Cardiac septum (tissue), 1 donor: Measurements from ENCODE around the gene PPP6R3. TPM values are rescaled to one million over a fixed set of nuclear protein-coding genes. Genes with fewer than 3 reads are reported as not detected.

Source experiments
- DNase-seq: peaks from one replicate; pipeline ENCODE4 v3.0.0-alpha.2; 2020; ENCODE audit warnings: low spot score
- intact Hi-C: fragments of 100-400 bp; cut with DNase I; formaldehyde crosslinking; loops from one replicate; pipeline ENCODE4 v1.14.0; 2022
- total RNA-seq: library from RNA; stranded (reverse); fragmentation: NEBNext Ultra II Directional; extraction: Animal tissue kit (Norgen Biotek cat#: 25700); gene quantifications from one replicate; pipeline ENCODE4 v1.2.1, GENCODE V29; 2021
- donor health status: DM: no; HTN: no; CAD: no.

PPP6R3 gene
- total RNA-seq, 1 donor from 2014 or later: 92.4 TPM

DNA sequence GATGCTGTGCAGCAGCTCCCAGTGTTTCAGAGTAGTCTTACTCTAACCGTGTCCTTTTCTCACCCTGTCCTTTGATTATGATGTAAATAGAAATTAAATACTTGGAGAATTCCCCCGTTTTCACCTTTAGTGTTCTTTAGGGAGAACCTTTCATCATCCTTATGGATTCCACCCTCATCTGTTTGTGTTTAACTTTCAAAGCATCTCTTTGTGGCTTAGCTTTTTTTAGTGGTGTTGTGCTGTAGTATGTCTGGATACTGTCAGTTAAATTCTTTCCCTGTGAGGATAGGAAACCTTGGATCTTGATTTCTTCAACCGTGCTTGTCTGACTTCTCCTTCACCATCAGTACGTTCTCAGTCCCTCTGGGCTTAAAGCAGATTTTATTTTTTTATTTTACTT lies 48.5 kb downstream of the PPP6R3 start:
- intact Hi-C loops: no loop called here

DNA sequence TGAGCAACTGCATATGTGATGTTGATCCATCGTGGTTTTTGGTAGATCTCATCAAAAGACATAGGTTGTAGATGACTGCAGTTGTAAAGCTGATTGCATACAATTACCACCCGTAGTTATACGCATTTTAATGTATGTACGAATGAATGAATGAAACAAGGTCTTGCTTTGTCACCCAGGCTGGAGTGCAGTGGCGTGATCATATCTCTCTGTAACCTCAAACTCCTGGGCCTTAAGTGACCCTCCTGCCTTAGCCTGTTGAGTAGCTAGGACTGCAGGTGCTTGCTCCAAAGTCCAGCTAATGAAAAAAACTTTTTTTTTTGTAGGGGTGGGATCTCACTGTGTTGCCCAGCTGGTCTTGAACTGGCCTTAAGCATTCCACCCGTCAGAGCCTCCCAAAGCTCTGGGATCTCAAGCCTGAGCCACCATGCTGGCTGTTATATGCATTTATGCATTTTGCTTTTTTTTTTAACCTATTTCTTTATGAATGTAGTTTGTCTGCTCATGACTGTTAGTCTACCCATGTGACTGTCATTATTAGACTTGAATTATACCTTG lies 53.5 kb downstream of the PPP6R3 start:
- DNase-seq: no peak
- intact Hi-C loops: no loop called here

More for the DNA sequence above, 48.5 kb downstream of the PPP6R3 start:
- no peak for DNase-seq

DNA sequence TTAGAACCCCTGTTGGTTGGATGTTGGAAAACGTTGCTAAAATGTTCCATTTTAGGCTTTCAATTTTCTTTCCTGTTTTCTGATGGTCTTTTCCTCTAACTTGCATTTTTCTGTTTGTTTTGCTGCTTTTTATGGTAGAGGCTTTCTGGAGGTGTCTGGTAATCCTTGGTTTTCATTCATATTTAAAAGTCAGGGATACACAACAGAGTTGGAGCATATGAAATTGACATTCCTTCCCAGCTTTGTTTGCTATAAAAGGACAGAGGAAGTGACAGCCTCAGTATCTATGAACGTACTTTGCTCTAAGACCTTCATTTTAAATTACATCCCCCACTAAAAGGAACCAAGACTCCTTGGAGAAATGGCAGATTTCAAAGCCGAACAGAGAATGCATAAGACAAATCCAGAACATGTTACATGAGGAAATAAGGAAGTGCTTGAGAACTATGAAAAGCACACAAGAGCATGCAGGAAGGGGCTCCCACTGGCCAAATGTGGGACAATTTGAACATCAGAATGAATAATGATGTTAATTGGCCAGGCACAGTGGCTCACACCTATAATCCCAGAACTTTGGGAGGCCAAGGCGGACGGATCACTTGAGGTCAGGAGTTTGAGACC lies 56.7 kb downstream of the PPP6R3 start:
- intact Hi-C loops: no loop called here
- DNase-seq: no peak

DNA sequence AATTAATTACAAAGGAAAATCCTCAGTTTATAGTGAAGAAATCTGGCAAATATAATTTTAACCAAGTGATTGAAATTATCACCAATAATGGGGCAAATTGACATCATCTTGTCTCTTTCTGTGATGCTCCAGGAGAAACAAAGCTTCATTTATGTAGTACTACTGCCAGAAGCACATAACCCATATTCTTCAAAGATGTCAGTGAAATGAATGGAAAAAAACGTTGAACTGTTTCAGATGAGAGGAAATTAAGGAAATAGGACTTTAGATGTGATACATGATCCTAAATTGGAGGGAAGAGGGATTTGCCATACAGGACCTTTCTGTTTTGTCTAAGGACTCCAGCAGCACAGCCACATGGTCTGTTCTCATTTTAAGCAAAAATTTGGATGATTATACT lies 57.6 kb downstream of the PPP6R3 start:
- no peak for DNase-seq
- intact Hi-C loops: no loop called here

DNA sequence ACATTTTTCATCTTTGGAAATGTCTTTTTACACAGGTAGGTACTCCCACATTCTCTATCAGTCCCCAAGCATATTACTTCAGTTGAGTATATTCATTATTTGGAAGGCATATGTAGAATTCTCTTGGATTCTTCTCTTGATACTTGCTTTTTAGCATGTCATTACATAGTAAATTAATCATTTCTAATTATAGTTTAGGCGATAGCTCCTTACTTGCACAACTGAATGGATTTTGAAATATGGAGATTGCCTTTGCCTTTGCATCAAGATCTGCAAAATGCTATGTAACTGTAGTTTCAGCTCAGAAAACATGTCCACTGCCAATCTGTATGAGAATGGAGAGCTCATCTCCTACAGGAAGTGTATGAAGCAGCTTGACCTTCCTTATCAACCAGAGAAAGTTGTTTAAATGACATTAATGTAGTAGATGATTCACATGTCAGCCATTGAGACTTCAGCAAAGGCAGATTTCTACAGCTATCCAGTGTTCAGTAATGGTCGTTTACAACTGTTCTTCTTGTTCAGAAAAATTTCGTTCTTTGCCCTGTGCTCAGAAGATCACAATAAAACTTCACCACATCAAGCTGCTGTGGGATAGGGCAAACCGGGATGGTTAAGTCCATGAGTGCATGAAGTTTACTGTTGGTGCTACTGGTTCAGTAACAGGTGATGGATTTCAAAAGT lies 61.6 kb downstream of the PPP6R3 start:
- no peak for DNase-seq
- intact Hi-C loops: loop anchor here (5.0 kb wide), 1 partner anchor 55 kb away; no protein-coding TSS in a partner anchor

DNA sequence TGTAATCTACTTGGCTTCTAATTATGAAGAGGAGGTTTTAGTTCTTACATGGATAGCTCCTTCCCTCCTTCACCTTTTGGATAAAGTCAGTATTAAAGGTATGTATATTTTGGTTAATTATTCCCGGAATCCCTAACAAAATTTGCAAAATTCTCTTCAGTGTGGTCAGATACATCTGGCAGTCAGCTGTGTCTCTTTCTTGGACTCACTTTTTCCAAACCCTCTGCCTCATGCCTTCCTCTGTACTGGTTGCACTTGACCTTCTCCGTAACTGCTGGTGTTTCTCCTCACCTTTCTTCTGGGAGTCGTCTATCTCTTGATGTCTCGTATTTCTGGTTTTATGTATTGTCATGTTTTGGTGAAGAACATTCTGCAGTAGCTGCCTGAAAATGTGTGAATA lies 62.5 kb downstream of the PPP6R3 start:
- DNase-seq: no peak
- intact Hi-C loops: loop anchor here (5.0 kb wide), 1 partner anchor 56 kb away; no protein-coding TSS in a partner anchor

DNA sequence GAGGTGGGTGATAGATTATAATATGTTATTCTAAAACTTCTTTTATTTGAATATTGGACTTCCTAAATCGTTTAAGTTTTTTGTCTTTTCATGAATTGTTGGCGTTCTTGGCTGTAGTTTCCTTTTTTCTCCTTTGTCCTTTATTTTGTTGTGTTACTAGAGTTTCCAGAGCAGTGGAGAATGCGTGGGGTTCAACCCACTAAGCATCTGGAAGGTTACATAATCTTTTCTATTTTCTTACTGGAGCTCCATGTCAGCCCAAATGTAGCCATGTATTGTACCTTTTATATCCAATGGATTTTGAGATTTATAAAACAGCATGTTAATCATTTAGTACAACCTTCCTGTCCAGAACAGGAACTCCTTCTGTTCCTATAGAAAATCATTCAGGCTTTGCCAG lies 63.2 kb downstream of the PPP6R3 start:
- no peak for DNase-seq

DNA sequence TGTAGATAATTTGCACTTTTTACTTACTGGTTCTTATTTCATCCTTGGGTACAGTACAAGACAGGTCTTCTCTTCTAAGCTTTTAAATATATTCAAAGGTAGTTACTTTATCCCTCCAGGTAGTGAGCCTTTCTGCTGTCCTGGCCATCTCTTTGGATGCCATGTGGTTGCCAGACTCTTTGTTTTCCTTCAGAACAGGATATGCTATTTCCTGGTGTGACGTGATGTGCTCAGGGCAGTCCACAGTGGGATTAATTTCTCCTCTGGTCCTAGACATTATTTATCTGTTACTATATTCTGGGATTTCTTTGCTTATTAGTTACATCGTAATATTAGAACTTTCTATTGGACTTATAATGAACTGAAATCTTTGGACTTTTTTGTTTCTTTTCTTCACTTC lies 63.7 kb downstream of the PPP6R3 start:
- DNase-seq: no peak
- intact Hi-C loops: loop anchor here (5.0 kb wide), 1 partner anchor 57 kb away; no protein-coding TSS in a partner anchor

More for the DNA sequence above, 63.2 kb downstream of the PPP6R3 start:
- intact Hi-C loops: loop anchor here (5.0 kb wide), 1 partner anchor 56 kb away; no protein-coding TSS in a partner anchor

DNA sequence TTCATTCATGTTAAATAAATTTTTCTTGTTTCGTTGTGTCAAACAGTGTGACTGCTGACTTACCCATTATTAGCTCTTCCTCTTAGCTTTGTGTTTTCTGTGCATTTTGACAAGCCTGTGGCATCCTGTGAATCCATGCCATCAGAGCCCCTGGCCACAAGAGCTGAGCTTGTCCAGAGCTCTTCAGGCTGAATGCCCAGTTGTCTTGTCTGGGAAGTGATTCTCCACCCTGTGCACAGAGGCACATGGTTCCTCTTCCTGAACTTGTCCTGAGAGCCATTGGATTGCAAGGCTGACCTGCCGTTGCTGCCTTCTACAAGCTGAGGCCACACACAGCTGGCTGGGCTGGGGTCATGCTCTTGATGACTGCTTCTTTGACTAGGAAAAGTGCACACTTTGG lies 64.1 kb downstream of the PPP6R3 start:
- DNase-seq: no peak
- intact Hi-C loops: loop anchor here (5.0 kb wide), 1 partner anchor 57 kb away; no protein-coding TSS in a partner anchor

DNA sequence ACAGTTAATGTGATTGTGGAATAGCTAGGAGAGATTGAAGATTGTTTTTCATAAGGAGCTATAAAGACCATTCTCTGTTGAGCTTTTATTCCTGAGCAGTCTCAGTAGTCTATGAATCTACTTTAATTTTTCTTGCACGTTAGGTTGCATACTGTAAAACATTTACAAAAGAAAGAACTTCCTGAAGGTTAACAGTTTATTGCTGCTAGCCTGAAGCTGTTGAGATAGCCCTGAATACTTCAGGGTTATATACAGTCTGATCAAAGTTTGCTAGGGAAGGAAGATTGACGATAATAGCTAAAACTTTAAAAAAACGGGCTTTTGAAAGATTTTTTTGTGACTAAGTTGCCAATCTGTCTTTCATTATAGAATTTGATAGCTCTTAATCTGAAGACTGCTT lies 64.8 kb downstream of the PPP6R3 start:
- intact Hi-C loops: no loop called here

DNA sequence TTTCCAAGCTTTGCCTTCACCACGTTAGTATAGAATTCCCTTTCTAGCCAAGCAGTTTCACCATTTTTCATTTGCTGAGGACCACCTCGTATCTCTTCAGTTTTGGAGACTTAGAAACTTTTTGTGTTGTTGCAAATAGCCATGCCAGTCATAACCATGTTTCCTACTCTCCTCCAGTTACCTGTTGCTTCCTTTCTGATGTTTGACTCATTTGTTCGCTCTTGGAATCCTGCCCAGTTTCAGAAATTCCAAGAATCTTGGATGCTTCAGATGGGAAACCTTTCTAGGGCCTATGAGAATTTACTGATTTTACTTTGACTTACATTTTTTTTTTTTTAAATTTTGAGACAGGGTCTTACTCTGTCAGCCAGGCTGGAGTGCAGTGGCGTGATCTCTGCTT lies 65.4 kb downstream of the PPP6R3 start:
- intact Hi-C loops: no loop called here
- DNase-seq: no peak

More for the DNA sequence above, 64.8 kb downstream of the PPP6R3 start:
- no peak for DNase-seq

DNA sequence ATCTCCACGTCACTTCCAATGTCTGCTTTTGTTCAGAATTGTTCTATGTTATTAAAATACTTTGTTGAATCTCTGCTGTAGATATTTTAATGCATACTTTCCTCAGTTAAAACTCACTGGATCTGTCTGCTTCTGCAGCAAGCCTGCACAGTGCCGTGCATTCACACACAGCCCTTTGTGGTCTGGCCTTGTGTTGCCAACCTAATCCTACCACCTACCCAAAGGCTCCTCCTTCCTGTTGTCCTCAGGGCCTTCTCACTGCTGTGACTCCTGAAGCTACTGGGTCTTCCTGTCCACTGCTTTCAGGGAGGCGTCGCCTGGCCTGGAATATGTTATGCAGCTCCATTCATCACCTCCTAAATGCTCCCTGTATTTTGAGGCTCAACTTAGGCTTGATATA lies 67.0 kb downstream of the PPP6R3 start:
- no peak for DNase-seq
- intact Hi-C loops: no loop called here

DNA sequence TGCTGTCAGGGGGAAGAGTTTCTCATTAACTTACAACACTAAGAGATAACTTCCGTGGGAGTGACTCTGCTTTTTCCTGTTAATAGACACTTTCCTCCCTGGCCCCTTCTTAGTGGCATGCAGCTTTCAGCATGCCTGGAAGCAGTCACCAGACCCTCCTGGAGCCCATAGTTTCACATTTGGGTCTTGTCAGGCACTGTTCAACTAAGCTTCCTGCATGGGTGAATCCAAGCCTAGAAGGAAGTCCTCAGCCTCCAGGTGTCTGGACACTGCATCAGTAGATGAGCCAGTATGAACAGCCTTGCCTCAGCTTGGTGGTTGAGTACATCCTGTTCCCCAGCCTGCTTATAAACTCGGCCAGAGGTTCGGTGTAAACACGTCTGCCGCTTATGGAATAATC lies 68.1 kb downstream of the PPP6R3 start:
- no peak for DNase-seq
- intact Hi-C loops: no loop called here

DNA sequence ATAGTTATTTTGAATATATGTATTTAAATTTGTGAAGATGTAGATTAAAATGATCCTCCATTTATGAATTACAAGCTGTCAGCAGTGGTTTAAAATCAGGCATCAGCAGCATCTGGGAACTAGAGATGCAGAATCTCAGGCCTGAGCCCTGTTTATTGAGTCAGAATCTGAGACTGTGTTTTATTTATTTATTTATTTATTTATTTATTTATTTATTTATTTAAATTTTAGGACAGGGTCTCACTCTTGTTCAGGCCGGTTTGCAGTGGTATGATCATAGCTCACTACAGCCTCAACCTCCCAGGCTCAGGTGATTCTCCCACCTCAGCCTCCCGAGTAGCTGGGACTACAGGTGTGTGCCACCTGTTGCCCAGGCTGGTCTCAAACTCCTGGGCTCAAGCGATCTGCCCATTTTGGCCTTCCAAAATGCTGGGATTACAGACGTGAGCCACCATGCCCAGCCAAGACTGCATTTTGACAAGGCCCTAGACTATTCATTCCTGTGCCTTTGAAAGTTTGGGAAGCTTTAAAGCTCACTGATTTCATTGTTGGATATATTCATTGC lies 70.7 kb downstream of the PPP6R3 start:
- intact Hi-C loops: no loop called here
- DNase-seq: no peak

DNA sequence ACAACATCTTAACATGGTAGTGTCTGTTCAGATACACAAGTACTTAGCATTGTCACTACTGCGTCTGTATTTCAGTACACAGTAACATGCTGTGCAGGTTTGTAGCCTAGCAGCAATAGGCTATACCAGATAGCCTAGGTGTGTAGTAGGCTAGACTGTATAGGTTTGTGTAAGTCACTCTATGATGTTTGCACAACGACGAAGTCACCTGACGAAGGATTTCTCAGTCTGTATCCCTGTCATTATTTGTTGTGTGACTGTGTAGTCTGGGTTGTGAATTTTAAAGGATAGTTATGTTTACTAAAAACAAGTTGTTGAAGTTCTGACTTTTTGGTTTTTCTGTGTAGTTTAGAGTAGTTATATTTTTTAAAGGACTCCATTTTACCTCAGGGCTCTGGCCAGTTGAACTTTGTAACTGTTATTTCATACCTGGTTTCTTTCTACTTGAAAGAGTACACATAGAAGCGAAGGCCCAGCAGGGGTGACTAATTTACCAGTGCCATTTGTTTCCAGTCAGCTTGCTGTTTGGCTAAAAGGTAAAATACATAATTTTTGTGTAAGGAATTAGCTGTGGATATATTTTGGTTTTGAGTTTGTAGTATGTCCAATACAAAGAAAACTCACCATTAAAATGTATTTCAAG lies 72.3 kb downstream of the PPP6R3 start:
- intact Hi-C loops: no loop called here
- no peak for DNase-seq

DNA sequence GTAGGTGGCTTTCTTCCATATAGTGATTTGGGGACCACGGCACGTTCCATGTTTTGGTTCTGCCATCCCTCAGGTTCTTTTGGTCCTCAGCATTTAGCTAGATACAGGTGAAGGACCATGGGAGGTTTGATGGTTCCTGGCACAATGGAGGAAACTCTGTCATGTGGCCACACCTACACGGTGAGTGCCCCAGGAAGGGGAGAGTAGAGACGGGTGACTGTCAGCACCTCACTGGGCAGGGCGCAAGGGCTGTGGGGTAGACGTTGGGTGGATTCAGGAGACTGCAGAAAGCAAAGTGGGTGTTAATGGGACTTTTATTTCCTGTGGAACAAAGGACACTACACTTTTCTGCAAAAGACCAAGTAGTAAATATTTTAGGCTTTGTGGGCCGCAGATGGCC lies 73.4 kb downstream of the PPP6R3 start:
- intact Hi-C loops: no loop called here

DNA sequence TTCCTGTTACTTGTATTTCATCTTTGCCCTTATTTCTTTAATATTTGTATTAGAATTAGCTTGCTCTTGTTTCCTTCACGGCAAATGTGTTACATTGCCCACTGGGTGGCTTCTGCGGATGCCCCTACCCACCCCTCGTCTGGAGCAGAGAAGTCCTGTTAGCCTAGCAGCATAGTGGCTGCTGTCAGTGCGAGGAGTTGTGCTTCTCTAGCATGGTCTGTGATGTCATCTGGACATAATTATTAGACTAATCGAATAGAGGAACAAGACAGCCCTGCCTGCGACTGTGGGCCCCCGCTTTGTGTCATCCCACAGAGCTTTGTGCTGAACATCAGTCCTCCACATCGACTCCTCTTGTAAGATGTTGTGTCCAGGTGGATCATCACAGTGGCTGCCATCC lies 74.5 kb downstream of the PPP6R3 start:
- no peak for DNase-seq
- intact Hi-C loops: no loop called here

More for the DNA sequence above, 73.4 kb downstream of the PPP6R3 start:
- no peak for DNase-seq

DNA sequence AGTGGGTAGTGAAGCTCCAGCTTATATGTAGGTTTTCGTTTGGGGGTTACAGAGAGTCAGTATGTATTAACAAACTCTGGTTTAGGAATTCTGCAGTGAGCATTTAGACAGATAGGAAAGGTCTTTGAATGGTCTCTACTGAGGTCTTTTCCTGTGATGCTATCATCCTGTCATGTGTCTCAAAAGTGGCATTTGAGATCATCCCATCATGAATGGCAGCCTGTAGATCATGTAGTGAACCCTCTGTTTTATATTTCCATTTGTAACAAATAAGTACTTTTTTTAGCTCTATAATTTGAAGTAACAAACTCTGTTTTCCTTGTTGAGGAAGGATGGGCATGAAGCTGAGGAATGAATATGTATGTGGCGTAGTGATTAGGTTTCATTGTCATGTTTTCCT lies 76.2 kb downstream of the PPP6R3 start:
- no peak for DNase-seq
- intact Hi-C loops: no loop called here

DNA sequence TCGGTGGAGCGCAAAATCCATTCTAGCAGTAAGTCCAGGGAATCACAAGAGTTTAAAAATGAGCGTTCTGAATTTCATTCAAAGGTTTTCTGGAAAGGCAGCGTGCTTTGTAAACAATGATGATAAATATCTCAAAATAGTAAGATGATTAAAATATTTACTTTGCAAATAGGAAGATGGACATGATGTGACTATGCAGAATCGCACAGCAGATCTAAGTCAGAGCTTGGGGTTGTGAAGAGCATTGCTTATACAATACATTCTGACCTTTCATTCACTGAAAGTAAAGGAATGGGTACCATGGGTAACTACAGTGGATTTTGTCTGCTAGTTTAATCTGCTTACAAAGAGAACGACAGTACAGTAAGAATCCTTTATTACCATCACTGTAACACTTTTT lies 77.5 kb downstream of the PPP6R3 start:
- DNase-seq: no peak
- intact Hi-C loops: no loop called here

DNA sequence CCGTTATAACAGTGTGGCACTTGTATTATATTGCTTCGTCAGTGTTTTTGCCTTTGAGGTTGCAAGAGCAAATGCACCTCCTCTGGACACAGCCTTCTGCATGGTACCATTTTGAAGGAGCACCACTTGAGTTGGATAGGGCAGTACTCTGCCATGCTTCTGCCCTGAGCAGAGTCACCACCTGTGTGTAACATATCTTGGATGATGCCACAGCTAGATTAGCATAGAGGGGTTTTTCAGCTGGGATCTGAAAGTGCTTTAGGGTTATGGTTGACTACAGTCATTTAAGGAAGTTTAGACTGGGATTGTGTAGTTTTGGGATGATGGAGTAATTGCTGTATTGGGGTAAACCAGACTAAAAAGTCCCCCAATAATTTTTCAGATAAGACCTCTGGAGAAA lies 78.8 kb downstream of the PPP6R3 start:
- no peak for DNase-seq
- intact Hi-C loops: no loop called here
